K562 (cell line): ENCODE data around the gene AP3B1. TPM values are rescaled to one million over a fixed set of nuclear protein-coding genes. Genes with fewer than 3 reads are reported as not detected.

Experiments
- ATAC-seq: fragments of 200-7000 bp; cut with Tn5 transposase; 3 replicates; pipeline ENCODE4 v1.9.1; 2020; ENCODE audit warnings: moderate library complexity
- BruUV-seq: library from RNA; stranded (reverse); fragments of 400-500 nt; replicated peaks from 2 replicates; lab custom pipeline; 2021; lab: Mats Ljungman, UMichigan
- CTCF ChIA-PET: fragments of 300-600 bp; formaldehyde crosslinking; extraction: SDS; loops from one replicate; lab custom pipeline; 2021; ENCODE audit warnings: low intra/inter-chr PET ratio; lab: Yijun Ruan, JAX
- POLR2A ChIA-PET: fragments of 300-600, 350-650 bp; sonication (Branson Sonifier 250); formaldehyde crosslinking; extraction: SDS; loops from one replicate; lab custom pipeline; 2021; ENCODE audit warnings: antibody characterized with exemption, inconsistent platforms; lab: Yijun Ruan, JAX
- DNase-seq, 4 experiments: peaks; one replicate each; pipeline versions ENCODE4 v3.0.0 to v3.0.0-alpha.2; 2011 to 2018; ENCODE audit warnings: low spot score in 3 of 4, mixed read lengths in 3 of 4; ENCODE audit errors: extremely low read depth in 1 of 4
- FAIRE-seq: peaks from 2 replicates; lab custom pipeline; 2011; peaks lifted over from hg19 to GRCh38; lab: Jason Lieb, UNC
- H2AFZ ChIP-seq: 2 replicates; pipeline ENCODE4 v1.6.0; 2011; ENCODE audit warnings: low read depth, low read length, control low read depth, inconsistent platforms
- H3K27ac ChIP-seq: fragments of 200-600 bp; 3 replicates; pipeline ENCODE4 v1.8.0; 2011; ENCODE audit warnings: low read depth, mild to moderate bottlenecking, control low read depth, inconsistent platforms, low read length, moderate library complexity, mixed read lengths; ENCODE audit errors: extremely low read depth
- H3K27me3 ChIP-seq, 2 experiments: fragments of 300-600 bp in 1 of 2; 2 replicates in 1 of 2; 3 replicates in 1 of 2; pipeline versions ENCODE4 v1.6.0 to v1.8.0; 2011; ENCODE audit warnings: inconsistent platforms in 2 of 2, low read length in 2 of 2, mild to moderate bottlenecking in 1 of 2, mixed read lengths in 1 of 2, moderate library complexity in 1 of 2; ENCODE audit not compliant: control insufficient read depth in 2 of 2, insufficient read depth in 2 of 2
- H3K36me3 ChIP-seq: fragments of 300-600 bp; 3 replicates; pipeline ENCODE4 v1.8.0; 2011; ENCODE audit warnings: mild to moderate bottlenecking, low read length, inconsistent platforms; ENCODE audit not compliant: control insufficient read depth, insufficient read depth
- H3K4me1 ChIP-seq, 2 experiments: fragments of 200-600 bp in 1 of 2; replicated peaks in 1 of 2; 2 replicates in 1 of 2; 3 replicates in 1 of 2; pipeline versions ENCODE4 v1.5.1 to v1.8.0; 2011; ENCODE audit warnings: inconsistent platforms in 2 of 2, low read length in 2 of 2, mild to moderate bottlenecking in 1 of 2, mixed read lengths in 1 of 2, moderate library complexity in 1 of 2; ENCODE audit not compliant: control insufficient read depth in 2 of 2, insufficient read depth in 2 of 2
- H3K4me2 ChIP-seq: 2 replicates; pipeline ENCODE4 v1.6.1; 2011; ENCODE audit warnings: low read length, control low read depth, inconsistent platforms, mixed read lengths; ENCODE audit not compliant: insufficient read depth
- H3K4me3 ChIP-seq: fragments of 200-600 bp; sonication (generic), shearing (Covaris generic); 2 replicates; pipeline ENCODE4 v1.5.1; 2016; ENCODE audit warnings: control low read depth, inconsistent platforms
- H3K79me2 ChIP-seq: fragments of 200-600 bp; 3 replicates; pipeline ENCODE4 v1.8.0; 2011; ENCODE audit warnings: low read length, inconsistent platforms; ENCODE audit not compliant: control insufficient read depth, insufficient read depth
- H3K9ac ChIP-seq, 2 experiments: 2 replicates each; pipeline versions ENCODE4 v1.6.0 to v1.6.1; 2011; ENCODE audit warnings: low read depth in 2 of 2, low read length in 2 of 2, control low read depth in 1 of 2, inconsistent platforms in 1 of 2, mild to moderate bottlenecking in 1 of 2, mixed read lengths in 1 of 2; ENCODE audit not compliant: insufficient read depth in 1 of 2
- H3K9me1 ChIP-seq: one replicate; pipeline ENCODE4 v1.6.0; 2011; ENCODE audit warnings: inconsistent platforms, mild to moderate bottlenecking, low read length, moderate library complexity; ENCODE audit not compliant: control insufficient read depth, insufficient read depth
- H3K9me3 ChIP-seq: replicated peaks from 2 replicates; pipeline ENCODE4 v1.5.1; 2011; ENCODE audit warnings: low read depth, low read length, inconsistent platforms; ENCODE audit not compliant: control insufficient read depth, insufficient read depth
- H4K20me1 ChIP-seq: replicated peaks from 2 replicates; pipeline ENCODE4 v1.6.1; 2011; ENCODE audit warnings: low read length, inconsistent platforms, mixed read lengths; ENCODE audit not compliant: control insufficient read depth, insufficient read depth
- CHD1 ChIP-seq: fragments of 200-600 bp; sonication (generic); IDR thresholded peaks from one replicate; pipeline ENCODE4 v1.6.1; 2012; ENCODE audit warnings: mild to moderate bottlenecking, moderate library complexity, low read length, inconsistent platforms
- CHD4 ChIP-seq: fragments of 200-600 bp; sonication (generic); IDR thresholded peaks from 3 replicates; pipeline ENCODE4 v1.6.1; 2012; ENCODE audit warnings: low read depth, mild to moderate bottlenecking, mixed read lengths, low read length, inconsistent platforms; ENCODE audit not compliant: insufficient read depth, insufficient replicate concordance, poor library complexity, severe bottlenecking
- FOXK1 ChIP-seq: sonication (generic); formaldehyde crosslinking; IDR thresholded peaks from 2 replicates; pipeline ENCODE4 v1.8.0; 2022; ENCODE audit warnings: missing genetic modification reagents, mild to moderate bottlenecking, borderline replicate concordance
- ILK ChIP-seq: fragments of 450-650 bp; IDR thresholded peaks from 2 replicates; pipeline ENCODE4 v1.6.1; 2016; ENCODE audit warnings: missing genetic modification characterization, low read depth, mild to moderate bottlenecking, missing compliant biosample characterization, moderate library complexity, borderline replicate concordance
- KLF10 ChIP-seq: fragments of 250-450 bp; sonication (Bioruptor Pico); IDR thresholded peaks from 2 replicates; pipeline ENCODE4 v1.6.1; 2021; ENCODE audit warnings: matching md5 sums
- MAFG ChIP-seq: fragments of 450-650 bp; conservative IDR thresholded peaks from 2 replicates; pipeline ENCODE4 v1.6.1; 2016; ENCODE audit warnings: missing genetic modification characterization, missing compliant biosample characterization
- STAG1 ChIP-seq: sonication (generic); formaldehyde crosslinking; IDR thresholded peaks from 2 replicates; pipeline ENCODE4 v1.5.0; 2020; ENCODE audit warnings: missing genetic modification reagents, borderline replicate concordance
- ZBTB7A ChIP-seq: IDR thresholded peaks from 2 replicates; pipeline ENCODE4 v1.6.1; 2011; ENCODE audit warnings: low read depth, mild to moderate bottlenecking, low read length, moderate library complexity, borderline replicate concordance; ENCODE audit not compliant: control insufficient read depth
- ZNF146 ChIP-seq: IDR thresholded peaks from one replicate; pipeline ENCODE4 v1.6.1; 2018; ENCODE audit warnings: missing compliant biosample characterization; ENCODE audit not compliant: unreplicated experiment
- ZNF41 ChIP-seq: fragments of 250-450 bp; sonication (Bioruptor Pico); conservative IDR thresholded peaks from 2 replicates; pipeline ENCODE4 v1.4.0; 2020; ENCODE audit warnings: mild to moderate bottlenecking
- whole genome bisulfite sequencing: fragments of 100-300 bp; shearing (Covaris generic); methylation state at CpG from one replicate; pipeline ENCODE4 v1.1.6; 2016; ENCODE audit warnings: low coverage, mixed read lengths; ENCODE audit not compliant: insufficient coverage; ENCODE audit errors: missing lambda C conversion rate; 5-methylcytosine and 5-hydroxymethylcytosine counted together
- in situ Hi-C: fragments of 300-500 bp; cut with MboI; formaldehyde crosslinking; loops from 4 replicates; pipeline ENCODE4 v1.15.0; 2018; ENCODE audit warnings: inconsistent platforms, mixed read lengths
- intact Hi-C: fragments of 100-400 bp; cut with micrococcal nuclease; formaldehyde crosslinking; loops from 2 replicates; pipeline ENCODE4 v1.14.2; 2022
- polyA plus RNA-seq, 8 experiments: library from polyadenylated mRNA; depleted of rRNA in 4 of 8; stranded (reverse) in 5 of 8; unstranded in 3 of 8; fragments of >200 nt; fragmentation: Nextera tagmentation in 2 of 8; fragmentation: Illumina TruSeq in 1 of 8; extraction: Ambion mirVana in 2 of 8; extraction: Trizol in 1 of 8; gene quantifications; 2 replicates each; pipeline versions ENCODE4 v1.2.1 to v1.2.3, GENCODE V29; 2011 to 2014; ENCODE audit warnings: inconsistent platforms in 1 of 8, missing spikeins in 1 of 8
- total RNA-seq, 7 experiments: library from RNA; depleted of rRNA in 6 of 7; stranded (reverse); fragments of >200 nt in 6 of 7; fragmentation: Illumina TruSeq in 2 of 7; extraction: Trizol in 2 of 7; gene quantifications; 2 replicates each; pipeline versions ENCODE4 v1.2.1 to v1.2.3, GENCODE V29; 2011 to 2021; ENCODE audit warnings: low replicate concordance in 1 of 7
- TF ChIP-seq, protein P1 (sequence below): sonication (generic); formaldehyde crosslinking; IDR thresholded peaks from 2 replicates; pipeline ENCODE4 v1.8.0; 2022; ENCODE audit warnings: mild to moderate bottlenecking, missing genetic modification reagents
- TF ChIP-seq, protein P2 (sequence below): fragments of 200-400 bp; formaldehyde crosslinking; IDR thresholded peaks from 2 replicates; pipeline ENCODE4 v1.6.1; 2017; ENCODE audit warnings: mild to moderate bottlenecking, low read depth, low read length, moderate library complexity

Gene AP3B1
- total and polyA plus RNA-seq, 9 of the 15 experiments (the other 6 are each of a cell fraction or from before 2014, with no cell fraction given) = 21.1 to 61.8 (median 42.2) TPM

DNA sequence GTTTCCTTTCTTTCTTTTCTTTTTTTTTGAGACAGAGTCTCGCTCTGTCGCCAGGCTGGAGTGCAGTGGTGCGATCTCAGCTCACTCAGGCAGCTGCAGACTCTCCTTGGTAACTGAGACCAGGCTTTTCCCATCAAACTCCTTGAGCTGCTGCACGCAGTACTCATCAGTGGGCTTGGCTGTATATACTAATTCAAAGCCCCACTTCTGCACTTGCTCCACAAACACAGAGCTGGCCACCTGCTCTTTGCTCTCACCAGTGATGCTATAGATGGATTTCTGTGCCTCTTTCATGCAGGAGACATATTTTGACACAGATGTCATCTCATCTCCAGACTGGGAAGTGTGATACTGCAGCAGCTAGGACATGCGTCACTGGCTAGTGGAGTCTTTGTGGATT, 252.7 kb downstream of the AP3B1 start:
- POLR2A ChIA-PET = interaction anchor here (0.6 to 0.7 kb wide), 3 partner anchors 20 to 1390 kb away, joined by 3 to 5 read pairs (median 3); no protein-coding TSS in a partner anchor
- BruUV-seq = no TSS peak
- Histone ChIP-seq H3K9me3 (no peaks in the 10 kb centered on the region), H3K27me3 (no peaks in the 10 kb centered on the region), H3K36me3 (peaks cover 3% of the 10 kb centered on the region; the same call in 1 of the 3 replicates), H2AFZ (no peak overlapping the region), H3K4me2 (no peak overlapping the region), H3K27ac (no peak overlapping the region), H3K9ac (no peak overlapping the region), H3K9me1 (no peaks in the 10 kb centered on the region), H3K4me1 (no peaks in the 10 kb centered on the region), H3K79me2 (no peaks in the 10 kb centered on the region), H4K20me1 (no peaks in the 10 kb centered on the region), H3K4me3 (no peak overlapping the region)
- intact Hi-C loops (no loop called here), in situ Hi-C loops (no loop called here)
- WGBS = 96% methylated on average over 5 of the region's 5 CpGs
- no peak for ATAC-seq
- no peak for FAIRE-seq
- TF ChIP-seq MAFG (no peak), CHD1 (no peak), ZNF146 (CRISPR knock-in tag) (no peak), STAG1 (CRISPR knock-in tag) (no peak)
- CTCF ChIA-PET = no interaction called here
- DNase-seq = no peak

DNA sequence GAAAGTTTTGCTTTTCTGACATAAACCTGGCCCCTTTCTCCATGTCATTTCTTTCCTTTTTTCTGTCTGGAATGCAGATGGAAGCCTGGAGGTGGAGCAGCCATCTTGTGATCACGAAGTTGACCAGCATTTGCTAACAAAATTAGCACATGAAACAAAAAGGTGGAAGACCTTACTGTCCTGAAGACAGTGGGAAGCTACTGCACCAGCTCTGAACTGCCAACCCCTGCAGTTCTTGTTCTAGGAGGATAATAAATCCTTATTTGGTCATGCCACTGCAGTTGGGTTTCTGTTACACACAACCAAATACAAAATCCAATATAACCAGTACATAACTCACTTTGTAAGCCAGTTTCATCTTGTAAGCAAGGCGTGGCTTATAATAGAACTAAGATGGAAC, 269.0 kb downstream of the AP3B1 start:
- no peaks in the 10 kb centered on the region for H3K36me3 ChIP-seq
- no peak overlapping the region for H3K9ac ChIP-seq
- ChIA-PET POLR2A (no interaction called here), CTCF (no interaction called here)
- DNase-seq (no peak), ATAC-seq (no peak), FAIRE-seq (peak; percentile 15)
- H2AFZ ChIP-seq = no peak overlapping the region
- no peaks in the 10 kb centered on the region for H3K9me1 ChIP-seq
- no TSS peak for BruUV-seq
- intact Hi-C loops (no loop called here), in situ Hi-C loops (no loop called here)
- no peaks in the 10 kb centered on the region for H3K79me2 ChIP-seq
- H3K4me1 ChIP-seq = no peaks in the 10 kb centered on the region
- WGBS = 85% methylated on average over 2 of the region's 2 CpGs
- no peak overlapping the region for H3K4me2 ChIP-seq
- H4K20me1 ChIP-seq = no peaks in the 10 kb centered on the region
- no peaks in the 10 kb centered on the region for H3K27me3 ChIP-seq
- H3K9me3 ChIP-seq = no peaks in the 10 kb centered on the region
- H3K27ac ChIP-seq = no peak overlapping the region
- no peak overlapping the region for H3K4me3 ChIP-seq
- TF ChIP-seq, protein P1, sequence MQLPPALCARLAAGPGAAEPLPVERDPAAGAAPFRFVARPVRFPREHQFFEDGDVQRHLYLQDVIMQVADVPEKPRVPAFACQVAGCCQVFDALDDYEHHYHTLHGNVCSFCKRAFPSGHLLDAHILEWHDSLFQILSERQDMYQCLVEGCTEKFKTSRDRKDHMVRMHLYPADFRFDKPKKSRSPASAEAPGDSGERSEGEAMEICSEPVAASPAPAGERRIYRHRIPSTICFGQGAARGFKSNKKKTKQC (CRISPR knock-in tag) = no peak
- TF ChIP-seq CHD4 (no peak), ILK (no peak), KLF10 (CRISPR knock-in tag) (no peak), ZBTB7A (no peak), FOXK1 (CRISPR knock-in tag) (no peak), ZNF41 (CRISPR knock-in tag) (no peak)
- TF ChIP-seq, protein P2, sequence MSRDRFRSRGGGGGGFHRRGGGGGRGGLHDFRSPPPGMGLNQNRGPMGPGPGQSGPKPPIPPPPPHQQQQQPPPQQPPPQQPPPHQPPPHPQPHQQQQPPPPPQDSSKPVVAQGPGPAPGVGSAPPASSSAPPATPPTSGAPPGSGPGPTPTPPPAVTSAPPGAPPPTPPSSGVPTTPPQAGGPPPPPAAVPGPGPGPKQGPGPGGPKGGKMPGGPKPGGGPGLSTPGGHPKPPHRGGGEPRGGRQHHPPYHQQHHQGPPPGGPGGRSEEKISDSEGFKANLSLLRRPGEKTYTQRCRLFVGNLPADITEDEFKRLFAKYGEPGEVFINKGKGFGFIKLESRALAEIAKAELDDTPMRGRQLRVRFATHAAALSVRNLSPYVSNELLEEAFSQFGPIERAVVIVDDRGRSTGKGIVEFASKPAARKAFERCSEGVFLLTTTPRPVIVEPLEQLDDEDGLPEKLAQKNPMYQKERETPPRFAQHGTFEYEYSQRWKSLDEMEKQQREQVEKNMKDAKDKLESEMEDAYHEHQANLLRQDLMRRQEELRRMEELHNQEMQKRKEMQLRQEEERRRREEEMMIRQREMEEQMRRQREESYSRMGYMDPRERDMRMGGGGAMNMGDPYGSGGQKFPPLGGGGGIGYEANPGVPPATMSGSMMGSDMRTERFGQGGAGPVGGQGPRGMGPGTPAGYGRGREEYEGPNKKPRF = no peak
